GM12872 (cell line): Measurements from ENCODE around the gene MT1X.

ENCODE experiments used
- TF ChIP-seq, protein P1 (sequence below): IDR thresholded peaks from 3 replicates; pipeline ENCODE4 v1.5.1; 2011; ENCODE audit warnings: low read depth, mild to moderate bottlenecking, low read length, moderate library complexity; ENCODE audit not compliant: insufficient read depth

The MT1X gene

DNA sequence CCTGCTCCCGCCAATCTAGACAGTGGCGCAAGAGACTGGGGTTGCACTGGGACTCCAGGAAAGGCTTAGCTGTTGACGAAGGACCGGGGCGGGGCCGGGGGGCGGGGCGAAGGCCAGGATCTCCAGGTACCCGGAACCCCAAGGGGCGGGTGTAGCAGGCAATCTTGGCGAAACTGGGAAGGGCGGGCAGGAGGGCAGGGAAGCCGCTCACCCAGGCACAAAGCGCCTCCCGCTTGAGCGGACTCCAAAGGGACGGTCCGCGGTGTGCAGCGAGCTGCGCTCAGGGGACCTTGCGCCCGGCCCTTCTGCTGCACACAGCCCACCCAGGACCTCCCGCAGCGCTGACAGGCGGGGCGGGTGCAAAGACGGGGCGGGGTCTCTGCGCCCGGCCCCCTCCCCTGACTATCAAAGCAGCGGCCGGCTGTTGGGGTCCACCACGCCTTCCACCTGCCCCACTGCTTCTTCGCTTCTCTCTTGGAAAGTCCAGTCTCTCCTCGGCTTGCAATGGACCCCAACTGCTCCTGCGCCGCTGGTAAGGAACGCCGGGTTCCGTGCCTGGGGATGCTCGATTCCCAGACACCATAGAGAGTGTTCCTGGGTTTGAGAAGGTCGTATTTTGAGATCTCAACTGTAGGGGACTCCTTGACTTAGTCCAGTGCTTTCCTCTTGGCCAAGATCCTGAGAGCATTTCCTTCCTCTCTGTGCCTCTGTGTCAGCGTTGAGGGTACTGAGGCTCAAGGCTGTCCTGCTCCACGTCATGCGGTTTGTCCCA is 24.5 kb upstream of the MT1X start, which contains the start of gene MT1F:
TSS of gene MT1F (plus strand) at position 405 of the 772 bp plus-strand sequence. CDS start at position 505, 100 bp downstream.
- TF ChIP-seq, protein P1, sequence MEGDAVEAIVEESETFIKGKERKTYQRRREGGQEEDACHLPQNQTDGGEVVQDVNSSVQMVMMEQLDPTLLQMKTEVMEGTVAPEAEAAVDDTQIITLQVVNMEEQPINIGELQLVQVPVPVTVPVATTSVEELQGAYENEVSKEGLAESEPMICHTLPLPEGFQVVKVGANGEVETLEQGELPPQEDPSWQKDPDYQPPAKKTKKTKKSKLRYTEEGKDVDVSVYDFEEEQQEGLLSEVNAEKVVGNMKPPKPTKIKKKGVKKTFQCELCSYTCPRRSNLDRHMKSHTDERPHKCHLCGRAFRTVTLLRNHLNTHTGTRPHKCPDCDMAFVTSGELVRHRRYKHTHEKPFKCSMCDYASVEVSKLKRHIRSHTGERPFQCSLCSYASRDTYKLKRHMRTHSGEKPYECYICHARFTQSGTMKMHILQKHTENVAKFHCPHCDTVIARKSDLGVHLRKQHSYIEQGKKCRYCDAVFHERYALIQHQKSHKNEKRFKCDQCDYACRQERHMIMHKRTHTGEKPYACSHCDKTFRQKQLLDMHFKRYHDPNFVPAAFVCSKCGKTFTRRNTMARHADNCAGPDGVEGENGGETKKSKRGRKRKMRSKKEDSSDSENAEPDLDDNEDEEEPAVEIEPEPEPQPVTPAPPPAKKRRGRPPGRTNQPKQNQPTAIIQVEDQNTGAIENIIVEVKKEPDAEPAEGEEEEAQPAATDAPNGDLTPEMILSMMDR, result no peak

DNA sequence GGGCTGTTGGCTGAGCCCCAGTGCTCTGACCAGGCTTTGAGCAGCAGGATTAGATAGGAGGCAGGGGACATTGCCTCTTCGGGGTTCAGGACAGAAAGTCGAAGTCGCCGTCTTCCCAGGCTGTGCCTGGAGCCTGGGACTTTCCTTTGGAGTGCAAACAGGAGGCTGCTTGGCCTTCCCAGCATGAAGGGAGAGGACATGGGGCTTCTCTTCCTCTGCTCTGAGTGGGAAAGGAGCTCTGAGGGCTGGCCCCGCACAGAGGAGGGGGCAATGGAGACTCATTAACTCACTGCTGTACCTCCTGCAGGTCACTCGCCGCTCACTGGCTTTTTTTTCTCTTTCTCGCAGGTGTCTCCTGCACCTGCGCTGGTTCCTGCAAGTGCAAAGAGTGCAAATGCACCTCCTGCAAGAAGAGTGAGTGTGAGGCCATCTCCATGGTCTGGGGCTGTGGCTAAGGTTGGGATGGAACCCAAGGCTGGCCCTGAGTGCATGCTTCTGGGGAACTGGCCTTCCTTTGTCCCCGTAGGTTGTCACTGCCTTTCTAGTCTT is 23.9 kb upstream of the MT1X start:
- TF ChIP-seq, protein P1, result no peak

DNA sequence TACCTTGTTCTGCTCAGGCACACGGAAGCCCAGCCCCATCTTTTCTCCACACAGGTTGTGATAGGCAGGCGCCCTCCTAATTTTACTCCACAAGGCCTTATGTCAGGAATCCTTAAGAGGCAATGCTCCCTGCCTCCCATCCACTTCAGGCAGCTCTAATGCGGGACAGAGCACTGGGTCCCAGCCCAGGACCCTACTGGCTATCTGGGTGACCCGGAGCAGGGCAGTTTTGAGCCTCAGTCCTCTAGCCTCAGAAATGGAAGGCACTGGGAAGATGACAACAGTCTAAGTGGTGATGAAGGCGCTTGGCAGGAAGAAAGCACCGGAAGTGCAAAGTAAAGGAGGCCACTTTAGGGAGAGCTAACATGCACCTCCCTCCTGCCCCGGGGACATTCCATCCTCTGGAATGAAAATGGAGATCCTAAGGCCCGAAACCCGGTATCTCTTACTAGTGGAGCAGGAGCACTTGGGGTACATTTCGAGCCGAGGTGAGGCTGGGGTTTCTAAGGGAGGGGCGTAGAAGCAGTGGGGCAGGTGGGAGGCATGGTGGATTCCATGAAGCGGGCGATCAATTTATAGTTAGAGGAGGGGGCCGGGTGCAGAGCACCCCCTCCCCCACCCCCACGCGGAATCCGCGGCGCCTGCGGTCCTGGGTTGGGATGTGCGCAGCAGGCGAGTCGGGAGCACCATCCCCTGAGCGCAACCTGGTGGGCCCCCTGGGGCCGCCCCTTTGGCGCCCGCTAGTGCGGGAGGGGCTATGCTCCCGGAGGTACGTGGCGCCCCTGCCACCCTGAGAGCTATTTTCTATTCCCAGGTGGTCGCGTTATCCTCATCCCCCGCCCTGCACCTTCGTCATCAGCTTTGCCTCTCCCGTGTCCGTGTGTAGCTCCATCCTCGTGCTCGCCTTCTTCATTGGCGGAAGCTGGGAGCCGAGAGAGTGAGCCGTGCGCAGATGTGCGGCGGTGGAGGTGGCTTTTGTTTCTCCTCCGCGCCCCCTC is 19.6 kb upstream of the MT1X start:
- TF ChIP-seq, protein P1, result no peak

GRCh38 chr16:56664506-56664905 is 17.8 kb upstream of the MT1X start:
- TF ChIP-seq, protein P1, result no peak

DNA sequence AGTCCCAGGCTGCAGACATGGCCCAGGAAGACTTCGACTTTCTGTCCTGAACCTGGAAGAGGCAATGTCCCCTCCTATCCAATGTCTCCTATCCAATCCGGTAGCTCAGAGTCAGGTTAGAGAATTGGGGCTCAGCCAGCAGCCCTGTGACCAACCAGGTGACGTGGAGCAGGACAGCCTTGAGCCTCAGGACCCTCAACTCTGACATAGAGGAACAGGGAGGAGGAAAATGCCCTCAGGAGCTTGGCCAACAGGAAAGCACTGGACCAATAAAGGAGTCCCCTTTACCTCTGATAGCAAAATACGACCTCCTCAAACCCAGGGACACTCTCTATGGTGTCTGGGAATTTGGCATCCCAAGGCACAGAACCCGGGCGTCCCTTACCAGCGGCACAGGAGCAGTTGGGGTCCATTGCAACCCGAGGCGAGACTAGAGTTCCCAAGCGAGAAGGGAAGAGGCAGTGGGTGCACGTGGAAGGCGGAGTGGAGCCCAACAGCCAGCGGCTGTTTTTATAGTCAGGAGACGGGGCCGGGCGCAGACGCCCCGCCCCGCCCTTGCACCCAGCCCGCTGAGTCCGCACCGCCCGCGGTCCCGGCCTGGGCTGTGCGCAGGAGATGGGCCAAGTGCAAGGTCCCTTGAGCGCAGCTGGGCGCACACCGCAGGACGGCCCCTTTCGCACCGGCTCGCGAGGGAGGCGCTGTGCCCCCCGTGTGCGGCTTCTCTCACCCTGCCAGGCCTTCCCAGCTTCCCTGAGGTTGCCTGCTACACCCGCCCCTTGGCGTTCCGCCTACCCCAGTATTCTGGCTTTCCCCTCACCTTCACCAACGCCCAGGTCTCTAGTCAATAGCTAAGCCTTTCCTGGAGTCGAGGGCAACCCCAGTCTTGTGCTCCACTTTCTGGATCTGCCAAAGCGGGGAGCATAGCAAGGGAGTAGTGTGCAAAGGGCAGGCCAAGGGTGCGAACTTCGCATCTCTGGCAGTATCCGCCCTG is 14.4 kb upstream of the MT1X start, which contains the start of gene MT1G:
TSS of gene MT1G (minus strand) at position 485 of the 991 bp plus-strand sequence. CDS start at position 413, 72 bp downstream.
- TF ChIP-seq, protein P1, result no peak

- TF ChIP-seq, protein P1, result no peak
Observed at GRCh38 chr16:56669005-56669839, 13.0 kb upstream of the MT1X start, which contains the start of gene MT1H. MT1H (plus strand) TSS chr16:56669814; CDS start chr16:56669885, 71 bp downstream.
